Placental pericyte (primary cell): Measurements from ENCODE around the gene SLC16A7. TPM values are rescaled to one million over a fixed set of nuclear protein-coding genes. Genes with fewer than 3 reads are reported as not detected.

Experiments used
- small RNA-seq: library from RNA; depleted of rRNA; stranded (forward); fragments of <200 nt; gene quantifications from one replicate; pipeline ENCODE3, GENCODE V24; 2012; ENCODE audit warnings: low replicate concordance
- total RNA-seq: library from RNA; depleted of rRNA; stranded (reverse); fragments of >200 nt; gene quantifications from 2 replicates; pipeline ENCODE4 v1.2.3, GENCODE V29; 2012

Gene SLC16A7
- 31.9 and 52.7 TPM in 2 replicates for total RNA-seq

GRCh38 chr12:59595883-59596540, at the start of gene SLC16A7:
SLC16A7 (plus strand) TSS chr12:59596029; CDS start chr12:59704802, 108,773 bp downstream.

Small RNA genes lying within 50 kb of the gene (small RNA-seq; reads per million reads assigned to genes)
- gene AC079905.2 (not detected), gene RNU4-20P (not detected)
